ENCODE data around the gene METTL18. TPM values are rescaled to one million over a fixed set of nuclear protein-coding genes. Genes with fewer than 3 reads are reported as not detected.

METTL18 gene
- total RNA-seq, 1 donor from 2014 or later, result 12.7 TPM

DNA sequence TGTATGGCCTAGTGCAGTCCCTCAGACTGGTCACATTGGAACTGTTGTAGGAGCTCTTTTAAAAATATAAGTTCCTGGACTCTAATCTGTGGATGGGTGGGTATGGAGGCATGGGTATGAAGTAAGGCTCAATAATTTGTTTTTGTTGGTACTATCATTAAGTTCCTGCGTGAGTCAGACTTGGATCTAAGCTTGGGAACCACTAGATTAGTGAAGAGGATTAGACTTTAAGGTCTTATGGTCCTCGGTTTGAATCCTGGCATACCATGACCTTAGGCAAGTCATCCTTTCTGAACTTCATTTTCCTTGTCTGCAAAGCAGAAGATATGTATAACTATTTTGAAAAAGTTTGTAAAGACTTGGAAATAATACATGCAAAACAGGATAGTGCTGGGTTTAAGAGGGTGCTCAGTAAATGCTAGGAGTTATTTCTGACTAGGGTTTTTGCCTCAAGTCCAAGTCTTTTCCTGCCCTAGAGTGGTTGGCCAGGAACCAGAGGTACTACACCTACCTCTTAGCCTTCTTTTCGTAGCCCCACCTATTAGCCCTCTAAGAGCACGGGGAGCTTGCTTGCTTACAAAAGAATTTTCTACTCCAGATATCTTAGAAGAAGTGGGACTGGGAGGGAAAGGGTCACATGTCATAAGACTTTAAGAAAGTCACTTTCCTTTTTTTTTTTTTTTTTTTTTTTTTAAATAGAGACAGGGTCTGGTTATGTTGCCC lies 38.6 kb upstream of the METTL18 start:
- Mint-ChIP-seq H3K4me1 (ENCODE audit: low read depth) (no peaks in the 10 kb centered on the region), H3K4me3 (ENCODE audit: low read depth) (no peak overlapping the region), H3K9me3 (ENCODE audit: low read depth) (no peaks in the 10 kb centered on the region), H3K27ac (no peak overlapping the region), H3K27me3 (no peaks in the 10 kb centered on the region), H3K36me3 (ENCODE audit: insufficient read depth) (peaks cover 20% of the 10 kb centered on the region)
- TF ChIP-seq CTCF (IDR thresholded peaks at IDR 0.05; ENCODE audit: unreplicated experiment), result no peak
- DNase-seq (ENCODE audit: low spot score, unreplicated experiment), result no peak

GRCh38 chr1:169829671-169830070 lies 35.0 kb upstream of the METTL18 start:
- no peaks in the 10 kb centered on the region for H3K9me3 Mint-ChIP-seq (ENCODE audit: low read depth)
- no peaks in the 10 kb centered on the region for H3K4me1 Mint-ChIP-seq (ENCODE audit: low read depth)
- H3K36me3 Mint-ChIP-seq (ENCODE audit: insufficient read depth), result peaks cover 9% of the 10 kb centered on the region
- no peaks in the 10 kb centered on the region for H3K27me3 Mint-ChIP-seq
- no peak for TF ChIP-seq CTCF (IDR thresholded peaks at IDR 0.05; ENCODE audit: unreplicated experiment)
- no peak overlapping the region for H3K27ac Mint-ChIP-seq
- H3K4me3 Mint-ChIP-seq (ENCODE audit: low read depth), result no peak overlapping the region
- no peak for DNase-seq (ENCODE audit: low spot score, unreplicated experiment)

GRCh38 chr1:169824153-169824552 lies 29.4 kb upstream of the METTL18 start:
- Mint-ChIP-seq H3K9me3 (ENCODE audit: low read depth) (no peaks in the 10 kb centered on the region), H3K4me1 (ENCODE audit: low read depth) (no peaks in the 10 kb centered on the region), H3K4me3 (ENCODE audit: low read depth) (no peak overlapping the region), H3K36me3 (ENCODE audit: insufficient read depth) (peaks cover 18% of the 10 kb centered on the region), H3K27ac (no peak overlapping the region), H3K27me3 (no peaks in the 10 kb centered on the region)
- TF ChIP-seq CTCF (IDR thresholded peaks at IDR 0.05; ENCODE audit: unreplicated experiment), result no peak
- no peak for DNase-seq (ENCODE audit: low spot score, unreplicated experiment)

GRCh38 chr1:169821500-169821899 lies 26.8 kb upstream of the METTL18 start:
- H3K27ac Mint-ChIP-seq, result no peak overlapping the region
- DNase-seq (ENCODE audit: low spot score, unreplicated experiment), result no peak
- H3K36me3 Mint-ChIP-seq (ENCODE audit: insufficient read depth), result peaks cover 28% of the 10 kb centered on the region
- H3K27me3 Mint-ChIP-seq, result no peaks in the 10 kb centered on the region
- no peaks in the 10 kb centered on the region for H3K4me1 Mint-ChIP-seq (ENCODE audit: low read depth)
- TF ChIP-seq CTCF (IDR thresholded peaks at IDR 0.05; ENCODE audit: unreplicated experiment), result no peak
- no peak overlapping the region for H3K4me3 Mint-ChIP-seq (ENCODE audit: low read depth)
- peaks cover 7% of the 10 kb centered on the region for H3K9me3 Mint-ChIP-seq (ENCODE audit: low read depth)

GRCh38 chr1:169816617-169817016 lies 21.9 kb upstream of the METTL18 start:
- no peak overlapping the region for H3K4me3 Mint-ChIP-seq (ENCODE audit: low read depth)
- peaks cover 41% of the 10 kb centered on the region for H3K36me3 Mint-ChIP-seq (ENCODE audit: insufficient read depth)
- no peaks in the 10 kb centered on the region for H3K27me3 Mint-ChIP-seq
- no peak for TF ChIP-seq CTCF (IDR thresholded peaks at IDR 0.05; ENCODE audit: unreplicated experiment)
- H3K9me3 Mint-ChIP-seq (ENCODE audit: low read depth), result peaks cover 19% of the 10 kb centered on the region
- no peaks in the 10 kb centered on the region for H3K4me1 Mint-ChIP-seq (ENCODE audit: low read depth)
- no peak overlapping the region for H3K27ac Mint-ChIP-seq
- DNase-seq (ENCODE audit: low spot score, unreplicated experiment), result no peak

Measured in progenitor cell of endocrine pancreas (in vitro differentiated cells).